Stimulated activated CD4-positive, alpha-beta T cell treated with anti-CD3 and anti-CD28 coated beads, Interleukin-12 subunit alpha, Interleukin-12 subunit beta, amount 100 ng/mL, for 24 hours (primary cell): ENCODE measurements around the gene EGFR.

Source experiments
- DNase-seq, 2 experiments: peaks; one replicate each; pipeline ENCODE4 v3.0.0-alpha.2; 2020; ENCODE audit warnings: low read depth in 2 of 2

EGFR gene

GRCh38 chr7:55187701-55188491 is 169.1 kb downstream of the EGFR start:
- DNase-seq = no peak

DNA sequence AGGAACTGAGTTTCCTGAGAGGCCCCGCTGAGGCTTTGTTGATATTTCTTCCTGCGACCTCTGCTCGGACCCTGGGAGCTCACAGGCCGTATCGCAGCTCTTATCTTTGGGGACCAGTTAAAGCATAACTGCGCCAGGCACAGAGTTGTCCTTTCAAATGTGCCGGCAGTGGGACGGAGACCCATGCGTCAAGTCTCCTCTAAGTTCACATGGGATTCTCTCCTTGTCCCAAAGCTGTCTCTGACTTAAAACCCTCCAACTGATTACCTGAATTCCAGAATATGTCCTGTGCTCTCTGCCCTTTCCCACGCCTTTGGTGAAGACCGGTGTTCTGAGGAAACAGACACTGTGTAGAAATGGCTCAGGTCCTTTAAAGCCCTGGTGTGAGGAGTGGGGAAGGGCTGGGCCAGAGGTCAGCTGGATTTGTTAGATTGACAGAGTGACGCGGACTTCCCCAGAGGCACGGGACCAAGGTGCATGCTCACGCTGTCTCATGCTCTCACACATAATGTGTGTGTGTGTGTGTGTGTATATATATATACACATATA is 169.8 kb downstream of the EGFR start:
- no peak for DNase-seq

DNA sequence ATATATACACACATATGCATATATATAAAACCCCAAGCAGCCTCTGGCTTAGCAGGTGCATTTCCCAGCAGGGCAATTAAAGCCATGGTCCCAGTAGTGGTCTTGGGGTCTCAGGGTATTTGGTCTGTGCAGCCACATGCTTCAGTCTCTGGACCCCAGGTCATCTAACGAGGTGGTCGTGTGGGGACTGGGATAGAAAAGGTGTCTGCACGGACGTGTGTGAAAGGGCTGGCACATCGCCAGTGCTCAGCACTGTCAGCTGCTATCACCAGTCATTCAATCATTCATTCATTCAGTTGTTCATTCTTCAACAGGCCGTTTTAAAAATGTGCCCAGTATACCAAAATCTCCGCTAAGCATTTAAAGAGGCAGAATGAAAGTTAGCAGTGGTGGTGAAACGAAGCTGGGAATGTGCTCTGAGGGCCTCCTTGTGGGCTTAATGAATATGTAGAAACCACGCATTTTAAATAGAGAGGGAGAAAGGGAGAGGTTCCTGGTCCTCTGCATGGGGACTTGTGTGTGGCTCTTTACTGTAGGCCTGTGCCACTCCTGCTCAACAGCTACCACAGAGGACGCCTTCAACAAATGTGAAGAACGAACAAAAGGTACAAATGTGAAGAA is 170.4 kb downstream of the EGFR start:
- no peak for DNase-seq

GRCh38 chr7:55189878-55190436 is 171.1 kb downstream of the EGFR start:
- DNase-seq = no peak

GRCh38 chr7:55190511-55191160 is 171.8 kb downstream of the EGFR start:
- no peak for DNase-seq

DNA sequence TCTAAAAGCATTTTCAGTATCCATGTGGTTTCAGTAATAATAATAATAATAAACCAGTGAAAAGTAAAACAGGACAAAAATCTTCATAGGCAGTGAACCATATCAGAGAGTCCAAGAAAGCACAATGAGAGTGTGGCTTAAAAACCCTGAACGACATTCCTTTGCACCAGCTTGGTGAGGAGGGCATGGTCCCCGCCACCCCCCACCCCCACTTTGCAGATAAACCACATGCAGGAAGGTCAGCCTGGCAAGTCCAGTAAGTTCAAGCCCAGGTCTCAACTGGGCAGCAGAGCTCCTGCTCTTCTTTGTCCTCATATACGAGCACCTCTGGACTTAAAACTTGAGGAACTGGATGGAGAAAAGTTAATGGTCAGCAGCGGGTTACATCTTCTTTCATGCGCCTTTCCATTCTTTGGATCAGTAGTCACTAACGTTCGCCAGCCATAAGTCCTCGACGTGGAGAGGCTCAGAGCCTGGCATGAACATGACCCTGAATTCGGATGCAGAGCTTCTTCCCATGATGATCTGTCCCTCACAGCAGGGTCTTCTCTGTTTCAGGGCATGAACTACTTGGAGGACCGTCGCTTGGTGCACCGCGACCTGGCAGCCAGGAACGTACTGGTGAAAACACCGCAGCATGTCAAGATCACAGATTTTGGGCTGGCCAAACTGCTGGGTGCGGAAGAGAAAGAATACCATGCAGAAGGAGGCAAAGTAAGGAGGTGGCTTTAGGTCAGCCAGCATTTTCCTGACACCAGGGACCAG is 172.5 kb downstream of the EGFR start:
- DNase-seq = no peak

GRCh38 chr7:55191926-55192692 is 173.3 kb downstream of the EGFR start:
- no peak for DNase-seq

DNA sequence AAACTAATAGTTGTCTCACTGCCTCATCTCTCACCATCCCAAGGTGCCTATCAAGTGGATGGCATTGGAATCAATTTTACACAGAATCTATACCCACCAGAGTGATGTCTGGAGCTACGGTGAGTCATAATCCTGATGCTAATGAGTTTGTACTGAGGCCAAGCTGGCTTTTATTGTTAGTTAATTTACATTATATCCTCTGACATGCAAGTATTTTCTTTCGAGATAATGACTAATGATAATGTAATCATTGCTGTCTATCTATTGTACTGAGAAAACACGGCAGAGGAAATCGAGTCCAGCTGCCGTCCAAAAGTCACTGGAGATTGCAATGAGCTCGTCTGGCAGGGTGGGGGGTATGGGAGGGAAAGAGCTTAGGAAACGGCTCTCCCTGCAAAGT is 173.9 kb downstream of the EGFR start:
- no peak for DNase-seq

DNA sequence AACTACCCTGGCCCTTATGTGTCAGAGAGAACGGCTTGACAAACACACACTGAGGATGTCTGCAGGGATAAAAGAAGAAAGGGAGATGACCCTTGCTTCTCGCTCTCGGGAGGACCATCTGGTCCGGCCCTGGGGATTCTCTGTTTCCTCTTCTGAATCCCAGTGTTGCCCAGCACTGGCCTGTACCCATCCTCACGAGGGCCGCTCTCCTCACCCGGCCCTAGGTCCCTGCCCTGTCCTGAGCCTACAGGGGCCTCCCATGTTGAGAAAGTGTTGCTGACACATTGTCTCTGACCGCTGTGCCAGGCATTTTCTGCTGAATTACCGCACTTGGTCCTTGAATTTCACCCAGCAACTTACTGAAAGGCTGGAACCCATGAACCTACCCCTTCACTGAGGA is 174.4 kb downstream of the EGFR start:
- no peak for DNase-seq

GRCh38 chr7:55194522-55194921 is 175.7 kb downstream of the EGFR start:
- DNase-seq = no peak

DNA sequence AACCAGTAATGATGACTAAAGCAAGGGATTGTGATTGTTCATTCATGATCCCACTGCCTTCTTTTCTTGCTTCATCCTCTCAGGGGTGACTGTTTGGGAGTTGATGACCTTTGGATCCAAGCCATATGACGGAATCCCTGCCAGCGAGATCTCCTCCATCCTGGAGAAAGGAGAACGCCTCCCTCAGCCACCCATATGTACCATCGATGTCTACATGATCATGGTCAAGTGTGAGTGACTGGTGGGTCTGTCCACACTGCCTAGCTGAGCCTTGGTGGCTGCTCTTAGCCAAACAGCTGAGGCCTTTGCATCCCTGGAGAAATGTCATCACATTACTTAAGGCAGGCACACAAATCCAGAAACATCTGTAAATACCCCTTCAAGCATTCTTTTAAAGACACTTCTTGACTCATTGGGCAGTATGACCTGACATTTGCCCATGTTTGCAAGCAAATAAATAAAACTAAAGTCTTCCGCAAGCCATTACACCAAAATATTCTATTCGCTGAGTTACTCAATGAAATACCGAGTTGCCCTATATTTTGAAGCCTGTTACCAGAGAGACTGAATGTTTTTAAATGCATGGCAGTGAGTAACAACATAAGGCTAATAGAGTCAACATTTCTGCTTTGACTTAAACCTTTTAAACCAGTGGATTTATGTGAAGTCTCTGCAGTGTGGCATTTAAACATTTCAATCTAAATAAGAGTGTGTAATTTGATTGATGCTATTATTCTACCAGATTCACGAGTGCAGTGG is 180.0 kb downstream of the EGFR start:
- DNase-seq = no peak

DNA sequence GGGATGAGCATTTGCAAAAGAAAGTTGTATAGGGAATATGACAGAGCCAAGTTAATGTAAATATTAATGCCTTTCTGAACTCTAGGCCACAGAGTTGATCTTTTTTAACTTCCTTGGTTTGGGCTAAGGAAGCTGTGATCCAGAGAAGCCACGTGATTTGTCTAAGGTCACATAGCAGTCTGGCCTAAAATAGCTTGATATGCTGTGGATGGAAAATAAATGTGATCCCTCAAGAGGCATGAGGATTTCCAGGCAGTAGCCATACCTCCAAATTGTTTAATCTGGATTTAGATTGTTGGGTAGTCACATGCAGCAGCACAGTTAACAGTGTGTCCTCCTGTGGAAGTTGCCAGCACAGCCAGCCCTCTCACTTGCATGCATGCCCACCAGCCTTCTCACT is 180.6 kb downstream of the EGFR start:
- DNase-seq = no peak

- DNase-seq = no peak
Measured at GRCh38 chr7:55200441-55200840, 181.6 kb downstream of the EGFR start.

DNA sequence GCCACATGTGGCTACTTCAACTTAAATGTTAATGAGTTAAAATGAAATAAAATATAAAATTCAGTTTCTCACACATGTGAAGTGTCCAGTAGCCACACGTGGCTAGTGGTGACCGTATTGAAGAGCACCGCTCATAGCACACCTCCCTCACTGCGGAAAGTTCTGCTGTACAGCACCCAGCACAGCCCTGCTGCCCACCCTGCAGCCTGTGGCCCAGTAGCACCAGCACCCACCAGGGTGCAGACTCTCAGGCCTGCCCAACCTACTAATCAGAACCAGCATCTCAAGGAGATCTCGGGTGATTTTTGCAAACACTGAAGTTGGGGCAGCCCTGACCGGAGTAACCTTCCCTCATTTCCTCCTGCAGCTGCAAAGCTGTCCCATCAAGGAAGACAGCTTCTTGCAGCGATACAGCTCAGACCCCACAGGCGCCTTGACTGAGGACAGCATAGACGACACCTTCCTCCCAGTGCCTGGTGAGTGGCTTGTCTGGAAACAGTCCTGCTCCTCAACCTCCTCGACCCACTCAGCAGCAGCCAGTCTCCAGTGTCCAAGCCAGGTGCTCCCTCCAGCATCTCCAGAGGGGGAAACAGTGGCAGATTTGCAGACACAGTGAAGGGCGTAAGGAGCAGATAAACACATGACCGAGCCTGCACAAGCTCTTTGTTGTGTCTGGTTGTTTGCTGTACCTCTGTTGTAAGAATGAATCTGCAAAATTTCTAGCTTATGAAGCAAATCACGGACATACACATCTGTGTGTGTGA is 183.5 kb downstream of the EGFR start:
- no peak for DNase-seq

GRCh38 chr7:55203300-55203699 is 184.5 kb downstream of the EGFR start:
- DNase-seq = no peak

- DNase-seq = no peak
Measured at GRCh38 chr7:55205124-55205955, 186.5 kb downstream of the EGFR start.

DNA sequence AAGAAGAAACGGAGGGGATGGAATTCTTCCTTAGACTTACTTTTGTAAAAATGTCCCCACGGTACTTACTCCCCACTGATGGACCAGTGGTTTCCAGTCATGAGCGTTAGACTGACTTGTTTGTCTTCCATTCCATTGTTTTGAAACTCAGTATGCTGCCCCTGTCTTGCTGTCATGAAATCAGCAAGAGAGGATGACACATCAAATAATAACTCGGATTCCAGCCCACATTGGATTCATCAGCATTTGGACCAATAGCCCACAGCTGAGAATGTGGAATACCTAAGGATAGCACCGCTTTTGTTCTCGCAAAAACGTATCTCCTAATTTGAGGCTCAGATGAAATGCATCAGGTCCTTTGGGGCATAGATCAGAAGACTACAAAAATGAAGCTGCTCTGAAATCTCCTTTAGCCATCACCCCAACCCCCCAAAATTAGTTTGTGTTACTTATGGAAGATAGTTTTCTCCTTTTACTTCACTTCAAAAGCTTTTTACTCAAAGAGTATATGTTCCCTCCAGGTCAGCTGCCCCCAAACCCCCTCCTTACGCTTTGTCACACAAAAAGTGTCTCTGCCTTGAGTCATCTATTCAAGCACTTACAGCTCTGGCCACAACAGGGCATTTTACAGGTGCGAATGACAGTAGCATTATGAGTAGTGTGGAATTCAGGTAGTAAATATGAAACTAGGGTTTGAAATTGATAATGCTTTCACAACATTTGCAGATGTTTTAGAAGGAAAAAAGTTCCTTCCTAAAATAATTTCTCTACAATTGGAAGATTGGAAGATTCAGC is 187.6 kb downstream of the EGFR start:
- no peak for DNase-seq
